Activated CD8-positive, alpha-beta memory T cell treated with anti-CD3 and anti-CD28 coated beads, Interleukin-2, amount 50 U/mL, for 48 hours (primary cell): ENCODE results near the gene DDAH2.

Source experiments
- DNase-seq: peaks from one replicate; pipeline ENCODE4 v3.0.0-alpha.2; 2020

DDAH2 gene

DNA sequence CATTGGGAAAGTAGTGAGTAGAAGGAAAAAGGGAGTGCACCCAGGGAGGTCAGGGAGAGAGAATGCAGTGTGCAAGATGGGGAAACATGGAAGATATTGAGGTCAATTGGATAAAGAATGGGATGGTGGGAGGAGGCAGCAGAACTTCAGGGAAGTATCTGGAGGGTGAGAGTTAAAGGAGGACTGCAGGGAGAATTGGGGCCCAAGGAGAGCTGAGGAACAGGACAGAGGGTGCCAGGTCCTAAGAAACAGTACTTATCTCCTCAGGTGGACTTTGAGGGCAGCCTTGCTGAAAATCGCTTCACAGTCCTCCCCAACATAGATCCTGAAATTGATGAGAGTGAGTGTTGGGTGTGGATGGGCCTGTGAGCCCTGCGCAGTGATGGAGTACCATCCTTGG is 29.2 kb upstream of the DDAH2 start:
- no peak for DNase-seq

- DNase-seq = no peak
Observed at GRCh38 chr6:31752739-31753319, 23.7 kb upstream of the DDAH2 start.

GRCh38 chr6:31750411-31751022 is 21.4 kb upstream of the DDAH2 start:
- no peak for DNase-seq

GRCh38 chr6:31749301-31750036 is 20.4 kb upstream of the DDAH2 start:
- no peak for DNase-seq

- DNase-seq = no peak
Observed at GRCh38 chr6:31744422-31744821, 15.3 kb upstream of the DDAH2 start.

GRCh38 chr6:31742894-31743293 is 13.8 kb upstream of the DDAH2 start:
- no peak for DNase-seq

DNA sequence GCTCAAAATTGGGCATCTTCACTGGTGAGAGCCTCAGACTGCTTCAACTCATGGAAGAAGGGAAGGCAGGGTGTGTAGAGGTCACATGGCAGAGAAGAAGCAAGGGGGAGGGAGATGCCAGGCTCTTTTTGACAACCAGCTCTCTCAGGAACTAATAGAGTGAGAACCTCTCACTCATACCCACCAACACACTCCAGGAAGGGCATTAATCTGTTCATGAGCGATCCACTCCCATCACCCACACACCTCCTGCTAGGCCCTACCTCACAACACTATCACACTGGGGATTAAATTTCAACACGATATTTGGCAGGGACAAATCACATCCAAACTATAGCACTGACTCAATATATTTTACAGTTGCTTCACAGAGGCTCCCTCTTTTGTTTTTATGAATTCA is 12.7 kb upstream of the DDAH2 start:
- DNase-seq = no peak

GRCh38 chr6:31740397-31741223 is 11.5 kb upstream of the DDAH2 start:
- no peak for DNase-seq

- peak; percentile 98 for DNase-seq
Observed at GRCh38 chr6:31739639-31740396, 10.7 kb upstream of the DDAH2 start, which contains the start of gene MSH5. Gene MSH5, plus strand, starts transcription at chr6:31740005. Its CDS starts 462 bp downstream, at chr6:31740467.

DNA sequence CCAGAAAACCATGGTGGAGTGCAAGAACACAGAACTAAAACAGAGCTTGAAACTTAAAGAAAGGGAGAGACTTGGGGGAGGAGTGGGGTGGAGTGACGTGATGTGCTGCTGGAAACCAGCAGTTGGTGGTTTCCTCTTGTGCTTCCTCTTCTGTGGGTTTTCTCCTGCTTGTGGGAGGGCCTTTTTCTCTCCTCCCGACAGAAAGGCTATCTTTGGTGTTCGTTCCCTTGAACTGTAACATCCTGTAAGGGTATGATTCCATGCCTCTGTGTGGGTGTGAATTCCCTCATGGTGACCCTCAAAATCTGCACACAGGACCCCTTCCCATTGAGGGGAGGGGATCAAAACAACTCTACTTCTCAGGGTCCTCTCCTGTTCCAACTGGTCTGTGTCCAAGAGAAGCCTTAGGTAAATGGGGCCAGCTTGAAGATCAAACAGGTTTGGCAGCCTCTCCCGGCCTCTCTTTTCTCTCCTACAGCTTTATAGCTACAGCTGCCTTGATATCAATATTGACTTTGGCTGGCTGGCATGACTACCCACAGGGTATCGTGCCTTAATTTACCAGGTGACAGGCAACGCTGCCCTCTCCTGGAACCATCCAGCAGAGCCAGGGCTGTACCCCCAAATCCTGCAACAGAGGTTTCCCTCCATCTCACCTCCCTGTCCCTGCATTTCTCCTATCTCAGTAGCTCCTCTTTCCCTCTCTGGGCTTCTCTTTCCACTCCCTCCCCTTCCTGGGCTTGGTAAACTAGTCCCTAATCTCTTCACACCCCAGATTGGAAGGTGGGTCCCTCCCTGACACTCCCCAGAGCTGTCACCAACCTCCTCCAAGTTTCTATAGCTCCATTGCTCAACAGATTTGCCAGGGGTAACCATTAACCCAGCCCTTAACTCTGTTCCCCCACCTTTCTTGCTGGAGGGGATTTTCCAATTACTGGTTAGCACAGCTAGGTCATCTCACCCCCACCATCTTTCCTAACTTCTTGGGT is 9.2 kb upstream of the DDAH2 start:
- no peak for DNase-seq

DNA sequence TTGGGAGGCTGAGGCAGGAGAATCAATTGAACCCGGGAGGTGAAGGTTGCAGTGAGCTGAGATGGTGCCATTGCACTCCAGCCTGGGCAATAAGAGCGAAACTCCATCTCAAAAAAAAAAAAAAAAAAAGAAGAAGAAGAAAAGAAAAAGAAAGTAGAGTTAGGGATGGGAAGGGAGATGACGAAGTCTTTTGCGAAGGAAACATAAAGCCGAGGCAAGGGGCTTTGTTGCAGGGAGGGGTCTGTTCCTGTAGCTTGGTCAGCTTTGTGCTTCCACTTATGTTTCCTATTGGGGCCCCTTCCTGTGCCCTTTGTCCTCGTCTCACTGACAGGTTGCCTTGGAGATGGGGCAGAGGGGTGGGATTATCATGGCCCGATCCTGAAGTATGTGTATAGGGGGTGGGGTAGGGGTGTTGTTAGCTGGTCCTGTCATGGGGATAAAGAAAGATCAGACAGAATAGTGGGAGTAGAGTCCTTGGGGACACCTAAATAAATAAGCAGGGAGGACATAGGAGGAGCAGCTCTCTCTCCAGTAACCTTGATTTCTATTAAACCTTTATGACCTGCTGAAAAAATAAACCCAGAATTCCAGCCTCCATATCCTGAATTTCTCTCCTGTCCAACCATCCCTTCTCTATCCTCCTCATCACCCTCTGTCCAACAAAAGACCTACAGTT is 8.4 kb upstream of the DDAH2 start:
- DNase-seq = no peak

DNA sequence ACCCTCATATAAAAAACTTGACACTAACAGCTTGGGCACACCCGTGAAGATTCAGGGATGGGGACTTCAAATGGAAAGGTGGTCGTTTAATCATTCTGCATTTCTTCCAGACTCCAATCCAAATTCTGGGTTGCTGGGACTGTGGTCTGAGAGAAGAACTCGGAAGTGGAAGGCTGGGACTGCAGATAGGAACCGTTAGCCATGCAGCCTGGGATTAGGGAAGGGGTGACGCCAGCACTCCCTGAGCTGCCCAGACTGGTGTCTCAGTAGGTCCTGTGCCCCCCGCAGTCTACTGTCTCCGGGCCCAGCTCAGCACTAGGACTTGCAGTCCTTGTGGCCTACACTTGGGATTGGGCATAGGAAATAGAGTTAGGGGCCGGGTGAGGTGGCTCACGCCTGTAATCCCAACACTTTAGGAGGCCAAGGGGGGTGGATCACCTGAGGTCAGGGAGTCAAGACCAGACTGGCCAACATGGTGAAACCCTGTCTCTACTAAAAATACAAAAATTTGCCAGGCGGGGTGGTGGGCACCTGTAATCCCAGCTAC is 7.7 kb upstream of the DDAH2 start:
- no peak for DNase-seq

GRCh38 chr6:31736021-31736767 is 7.1 kb upstream of the DDAH2 start, which contains the start of gene CLIC1:
Gene CLIC1, minus strand, starts transcription at chr6:31736530. Its CDS starts 230 bp downstream, at chr6:31736300.
- peak; percentile 86 for DNase-seq

- DNase-seq = peak; percentile 74
Observed at GRCh38 chr6:31734821-31735406, 5.8 kb upstream of the DDAH2 start.

- no peak for DNase-seq
Observed at GRCh38 chr6:31734247-31734820, 5.2 kb upstream of the DDAH2 start.

DNA sequence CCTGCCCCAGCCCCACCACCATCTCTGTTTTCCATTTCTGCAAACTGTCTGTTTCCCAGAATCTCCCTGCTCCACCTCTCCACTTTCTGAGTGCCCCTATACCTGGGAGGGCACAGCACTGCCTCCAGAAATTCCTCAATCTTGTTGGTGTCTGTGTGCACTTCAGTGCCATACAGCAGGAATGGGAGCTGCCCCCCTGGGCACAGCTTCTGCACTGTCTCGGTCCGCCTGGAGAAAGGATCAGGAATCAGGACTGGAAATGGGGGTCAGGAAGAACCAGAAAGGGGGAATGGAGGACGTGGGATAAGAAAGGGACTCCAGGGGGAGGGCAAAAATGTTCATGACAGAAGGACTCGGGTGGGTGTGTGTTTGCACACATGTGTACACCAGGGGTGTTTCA is 4.6 kb upstream of the DDAH2 start:
- DNase-seq = no peak

- no peak for DNase-seq
Observed at GRCh38 chr6:31732029-31732428, 2.9 kb upstream of the DDAH2 start.

DNA sequence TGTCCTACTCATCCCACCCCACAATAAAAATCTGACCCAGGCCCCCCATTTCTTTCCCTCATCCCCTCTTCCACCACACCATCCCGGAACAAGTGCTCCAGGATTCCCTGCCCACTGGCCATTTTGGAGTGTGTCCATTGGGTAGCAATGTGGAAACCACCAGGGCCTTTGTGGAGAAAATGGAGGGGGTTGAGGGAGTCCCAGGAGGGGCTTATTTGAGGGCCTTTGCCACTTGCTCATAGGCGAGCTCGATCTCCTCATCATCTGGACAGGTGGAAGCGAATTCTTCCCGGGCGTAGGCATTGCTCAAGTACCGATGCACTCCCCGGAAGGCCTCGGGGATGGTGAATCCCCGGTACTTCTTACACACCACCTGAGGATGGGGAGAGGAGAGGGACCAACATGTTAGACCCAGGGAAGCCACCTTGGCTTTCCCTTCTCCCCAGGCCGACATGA is 1.6 kb upstream of the DDAH2 start:
- DNase-seq = no peak
